Measurements from ENCODE around the gene PRR7.
A peak's percentile ranks its signal among the peaks of the same experiment; 100 is the strongest.

PRR7 gene

DNA sequence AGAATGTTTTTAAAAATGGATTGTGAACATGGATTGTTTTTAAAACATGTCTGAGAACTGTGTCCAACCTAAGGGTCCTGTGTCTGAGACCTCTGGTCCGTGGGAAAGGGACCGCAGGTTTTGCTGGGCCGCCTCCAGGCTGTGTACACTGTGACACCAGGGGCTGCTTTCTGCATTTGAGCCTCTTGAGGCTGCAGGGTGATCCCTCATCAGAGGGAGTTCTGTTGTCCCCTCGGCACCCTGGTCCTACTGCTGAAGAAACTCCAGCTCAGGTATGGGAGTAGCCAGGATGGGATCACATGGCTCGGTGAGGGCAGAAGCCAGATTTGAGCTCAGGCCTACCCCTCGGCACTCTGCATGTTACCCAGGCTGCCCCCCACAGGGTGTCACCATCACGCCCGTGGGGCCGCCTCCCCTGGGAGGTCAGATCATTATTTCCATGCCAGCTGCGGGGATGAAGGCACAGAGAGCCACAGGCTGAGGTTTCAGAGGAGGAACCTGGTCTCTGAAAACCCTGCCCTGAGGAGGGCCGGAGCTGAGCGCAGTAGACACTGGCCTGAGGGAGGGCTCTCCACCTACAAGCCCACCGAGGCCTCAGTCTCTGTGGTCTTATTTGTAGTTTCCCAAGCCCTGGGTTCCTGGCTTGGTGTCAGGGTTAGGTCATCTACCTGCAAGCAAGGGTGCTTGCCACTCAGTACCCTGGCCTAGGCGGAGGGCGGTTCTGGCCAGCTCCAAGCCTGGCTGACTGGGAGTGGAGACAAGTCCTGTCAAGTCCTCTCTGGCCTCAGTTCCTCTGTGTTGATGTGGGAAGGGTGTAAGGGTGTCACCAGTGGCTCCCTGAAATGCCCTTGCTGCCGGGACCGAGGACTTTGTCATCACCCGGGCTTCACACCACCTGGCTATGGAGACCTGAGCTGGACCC, 2.8 kb downstream of the PRR7 start:
- TF ChIP-seq, protein P1, sequence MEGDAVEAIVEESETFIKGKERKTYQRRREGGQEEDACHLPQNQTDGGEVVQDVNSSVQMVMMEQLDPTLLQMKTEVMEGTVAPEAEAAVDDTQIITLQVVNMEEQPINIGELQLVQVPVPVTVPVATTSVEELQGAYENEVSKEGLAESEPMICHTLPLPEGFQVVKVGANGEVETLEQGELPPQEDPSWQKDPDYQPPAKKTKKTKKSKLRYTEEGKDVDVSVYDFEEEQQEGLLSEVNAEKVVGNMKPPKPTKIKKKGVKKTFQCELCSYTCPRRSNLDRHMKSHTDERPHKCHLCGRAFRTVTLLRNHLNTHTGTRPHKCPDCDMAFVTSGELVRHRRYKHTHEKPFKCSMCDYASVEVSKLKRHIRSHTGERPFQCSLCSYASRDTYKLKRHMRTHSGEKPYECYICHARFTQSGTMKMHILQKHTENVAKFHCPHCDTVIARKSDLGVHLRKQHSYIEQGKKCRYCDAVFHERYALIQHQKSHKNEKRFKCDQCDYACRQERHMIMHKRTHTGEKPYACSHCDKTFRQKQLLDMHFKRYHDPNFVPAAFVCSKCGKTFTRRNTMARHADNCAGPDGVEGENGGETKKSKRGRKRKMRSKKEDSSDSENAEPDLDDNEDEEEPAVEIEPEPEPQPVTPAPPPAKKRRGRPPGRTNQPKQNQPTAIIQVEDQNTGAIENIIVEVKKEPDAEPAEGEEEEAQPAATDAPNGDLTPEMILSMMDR (IDR thresholded peaks at IDR 0.05): no peak

GRCh38 chr5:177450667-177451424, 4.2 kb downstream of the PRR7 start:
- TF ChIP-seq, protein P1 (IDR thresholded peaks at IDR 0.05): no peak

DNA sequence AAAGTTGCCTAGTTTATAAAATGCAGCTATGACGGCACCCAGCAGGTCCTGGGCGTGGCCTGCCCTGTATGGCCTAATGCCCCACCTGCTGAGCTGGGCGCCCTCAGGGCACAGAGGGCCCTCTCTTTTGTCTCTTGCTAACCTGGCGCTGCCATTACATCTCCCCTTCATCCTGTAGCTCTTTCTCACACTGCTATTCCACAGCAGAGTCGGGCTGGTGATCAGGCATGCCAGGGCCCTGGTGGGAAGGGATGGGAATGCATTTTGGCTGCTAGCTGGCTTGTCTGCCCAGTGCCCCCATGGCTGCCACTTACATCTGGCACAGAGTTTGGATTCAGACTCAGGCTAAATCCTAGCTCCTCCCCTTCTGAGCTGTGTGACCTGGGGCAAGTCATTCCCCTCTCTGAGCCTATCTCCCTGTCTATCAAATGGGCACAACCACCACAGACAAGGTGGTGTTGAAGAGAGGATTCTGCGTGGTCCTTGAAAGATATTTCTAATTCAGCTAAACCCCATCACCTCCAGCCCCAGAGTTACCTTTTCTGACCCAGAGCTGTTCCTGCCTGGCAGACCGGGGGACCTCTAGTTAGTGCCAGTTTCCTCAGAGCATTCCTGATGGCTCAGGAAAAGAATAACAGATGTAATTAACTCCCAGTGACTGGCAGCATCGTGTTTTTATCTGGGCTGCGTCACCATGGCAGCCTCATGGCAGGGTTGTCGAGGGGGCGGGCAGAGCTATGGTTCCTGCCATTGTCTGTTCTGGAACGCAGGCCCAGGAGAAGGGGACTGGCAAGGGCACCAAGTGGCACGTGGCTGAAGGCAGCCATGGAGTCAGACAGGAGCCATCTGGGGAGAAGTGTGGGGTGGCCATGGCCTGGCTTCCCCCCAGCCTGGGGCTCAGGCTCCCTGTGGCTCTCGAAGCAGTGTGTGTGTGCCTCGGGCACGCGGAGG, 6.3 kb downstream of the PRR7 start:
- TF ChIP-seq, protein P1 (IDR thresholded peaks at IDR 0.05): no peak

- TF ChIP-seq, protein P1 (IDR thresholded peaks at IDR 0.05): no peak
Measured at GRCh38 chr5:177453852-177454396, 7.3 kb downstream of the PRR7 start.

GRCh38 chr5:177454397-177455035, 7.9 kb downstream of the PRR7 start:
- TF ChIP-seq, protein P1 (IDR thresholded peaks at IDR 0.05): peak; percentile 90

DNA sequence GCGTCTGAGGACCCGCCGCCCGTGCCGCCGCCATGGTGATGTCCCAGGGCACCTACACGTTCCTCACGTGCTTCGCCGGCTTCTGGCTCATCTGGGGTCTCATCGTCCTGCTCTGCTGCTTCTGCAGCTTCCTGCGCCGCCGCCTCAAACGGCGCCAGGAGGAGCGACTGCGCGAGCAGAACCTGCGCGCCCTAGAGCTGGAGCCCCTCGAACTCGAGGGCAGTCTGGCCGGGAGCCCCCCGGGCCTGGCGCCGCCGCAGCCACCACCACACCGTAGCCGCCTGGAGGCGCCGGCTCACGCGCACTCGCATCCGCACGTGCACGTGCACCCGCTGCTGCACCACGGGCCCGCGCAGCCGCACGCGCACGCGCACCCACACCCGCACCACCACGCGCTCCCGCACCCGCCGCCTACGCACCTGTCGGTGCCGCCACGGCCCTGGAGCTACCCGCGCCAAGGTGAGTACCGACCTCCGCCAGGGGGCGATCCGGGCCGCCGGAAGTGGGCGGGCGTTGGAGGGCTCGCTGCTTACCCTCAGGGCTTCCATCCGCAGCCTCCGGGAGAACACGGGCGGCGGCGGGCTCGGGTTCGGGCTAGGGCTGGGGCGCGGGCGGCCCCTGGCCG, 8.5 kb downstream of the PRR7 start:
- TF ChIP-seq, protein P1 (IDR thresholded peaks at IDR 0.05): peak; percentile 65
